ENCODE results near the gene STARD4.

STARD4 gene

GRCh38 chr5:111530298-111530740, 18.0 kb upstream of the STARD4 start:
- in situ Hi-C loops (cut with MboI; ENCODE audit: low sequenced_read_pairs): no loop called here

GRCh38 chr5:111528056-111528455, 15.7 kb upstream of the STARD4 start:
- in situ Hi-C loops (cut with MboI; ENCODE audit: low sequenced_read_pairs): no loop called here

- in situ Hi-C loops (cut with MboI; ENCODE audit: low sequenced_read_pairs): no loop called here
These were observed 8.6 kb upstream of the STARD4 start for GRCh38 chr5:111520908-111521307.

GRCh38 chr5:111518777-111519176, 6.4 kb upstream of the STARD4 start:
- in situ Hi-C loops (cut with MboI; ENCODE audit: low sequenced_read_pairs): no loop called here

GRCh38 chr5:111517853-111518501, 5.6 kb upstream of the STARD4 start:
- in situ Hi-C loops (cut with MboI; ENCODE audit: low sequenced_read_pairs): no loop called here

- in situ Hi-C loops (cut with MboI; ENCODE audit: low sequenced_read_pairs): no loop called here
These were observed 1.8 kb upstream of the STARD4 start for GRCh38 chr5:111514087-111514486.

- in situ Hi-C loops (cut with MboI; ENCODE audit: low sequenced_read_pairs): no loop called here
These were observed 791 bp upstream of the STARD4 start for GRCh38 chr5:111513131-111513520.

GRCh38 chr5:111511831-111512374, 432 bp downstream of the STARD4 start:
- in situ Hi-C loops (cut with MboI; ENCODE audit: low sequenced_read_pairs): no loop called here

- in situ Hi-C loops (cut with MboI; ENCODE audit: low sequenced_read_pairs): no loop called here
These were observed 1.0 kb downstream of the STARD4 start for GRCh38 chr5:111511174-111511830.

- in situ Hi-C loops (cut with MboI; ENCODE audit: low sequenced_read_pairs): no loop called here
These were observed 3.2 kb downstream of the STARD4 start for GRCh38 chr5:111509119-111509518.

- in situ Hi-C loops (cut with MboI; ENCODE audit: low sequenced_read_pairs): no loop called here
These were observed 5.1 kb downstream of the STARD4 start for GRCh38 chr5:111507276-111507675.

- in situ Hi-C loops (cut with MboI; ENCODE audit: low sequenced_read_pairs): no loop called here
These were observed 7.2 kb downstream of the STARD4 start for GRCh38 chr5:111505096-111505495.

GRCh38 chr5:111502956-111503355, 9.4 kb downstream of the STARD4 start:
- in situ Hi-C loops (cut with MboI; ENCODE audit: low sequenced_read_pairs): no loop called here

- in situ Hi-C loops (cut with MboI; ENCODE audit: low sequenced_read_pairs): no loop called here
These were observed 14.0 kb downstream of the STARD4 start for GRCh38 chr5:111498346-111498745.

- in situ Hi-C loops (cut with MboI; ENCODE audit: low sequenced_read_pairs): no loop called here
These were observed 17.2 kb downstream of the STARD4 start for GRCh38 chr5:111495159-111495558.

GRCh38 chr5:111494355-111494999, 17.9 kb downstream of the STARD4 start:
- in situ Hi-C loops (cut with MboI; ENCODE audit: low sequenced_read_pairs): no loop called here

GRCh38 chr5:111493031-111493430, 19.3 kb downstream of the STARD4 start:
- in situ Hi-C loops (cut with MboI; ENCODE audit: low sequenced_read_pairs): no loop called here

GRCh38 chr5:111488353-111488752, 24.0 kb downstream of the STARD4 start:
- in situ Hi-C loops (cut with MboI; ENCODE audit: low sequenced_read_pairs): no loop called here

- in situ Hi-C loops (cut with MboI; ENCODE audit: low sequenced_read_pairs): no loop called here
These were observed 25.4 kb downstream of the STARD4 start for GRCh38 chr5:111486926-111487325.

- in situ Hi-C loops (cut with MboI; ENCODE audit: low sequenced_read_pairs): no loop called here
These were observed 26.3 kb downstream of the STARD4 start for GRCh38 chr5:111486055-111486454.

- in situ Hi-C loops (cut with MboI; ENCODE audit: low sequenced_read_pairs): no loop called here
These were observed 32.0 kb downstream of the STARD4 start for GRCh38 chr5:111480346-111480745.

GRCh38 chr5:111478898-111479297, 33.4 kb downstream of the STARD4 start:
- in situ Hi-C loops (cut with MboI; ENCODE audit: low sequenced_read_pairs): no loop called here
